GM12801 (cell line): ENCODE results near the gene NDUFB7.

ENCODE experiments used
- CTCF ChIP-seq: IDR thresholded peaks from one replicate; pipeline ENCODE4 v1.5.1; 2011; ENCODE audit warnings: control low read depth; ENCODE audit not compliant: insufficient read length; ENCODE audit errors: extremely low read depth

Gene NDUFB7

GRCh38 chr19:14517446-14517839, 54.4 kb downstream of the NDUFB7 start:
- no peak for TF ChIP-seq CTCF

GRCh38 chr19:14516746-14517438, 55.0 kb downstream of the NDUFB7 start:
- no peak for TF ChIP-seq CTCF
